SK-N-SH (cell line): Measurements from ENCODE around the gene TFPI. TPM values are rescaled to one million over a fixed set of nuclear protein-coding genes. Genes with fewer than 3 reads are reported as not detected.
A peak's percentile ranks its signal among the peaks of the same experiment; 100 is the strongest.

Source experiments
- CTCF ChIA-PET: fragments of 300-600, 350-600 bp; formaldehyde crosslinking; extraction: SDS; loops from one replicate; lab custom pipeline; 2021; lab: Yijun Ruan, JAX
- POLR2A ChIA-PET: fragments of 350-600 bp; sonication (Branson Sonifier 250); formaldehyde crosslinking; extraction: SDS; loops from one replicate; lab custom pipeline; 2020; ENCODE audit warnings: antibody characterized with exemption, inconsistent platforms; lab: Yijun Ruan, JAX
- DNase-seq: peaks from one replicate; pipeline ENCODE4 v3.0.0; 2012
- H2AFZ ChIP-seq: fragments of 200-600 bp; sonication (generic); 2 replicates; pipeline ENCODE4 v1.8.1; 2016; ENCODE audit warnings: antibody characterized with exemption, mild to moderate bottlenecking, low read depth
- H3F3A ChIP-seq: fragments of 200-600 bp; sonication (generic); replicated peaks from 2 replicates; pipeline ENCODE3; 2016; ENCODE audit warnings: antibody characterized with exemption, mild to moderate bottlenecking; ENCODE audit not compliant: insufficient read depth
- H3K27ac ChIP-seq, 2 experiments: fragments of 200-500 bp in 1 of 2; fragments of 200-600 bp in 1 of 2; sonication (Bioruptor generic) in 1 of 2; sonication (generic), shearing (Covaris generic) in 1 of 2; 2 replicates each; pipeline versions ENCODE4 v1.5.1 to v1.6.1; 2014 to 2016; ENCODE audit warnings: low read depth in 2 of 2, inconsistent platforms in 1 of 2, low read length in 1 of 2, mild to moderate bottlenecking in 1 of 2, mixed read lengths in 1 of 2
- H3K27me3 ChIP-seq: fragments of 200-600 bp; sonication (generic), shearing (Covaris generic); 2 replicates; pipeline ENCODE4 v1.6.1; 2016; ENCODE audit warnings: mixed run types; ENCODE audit not compliant: insufficient read depth
- H3K36me3 ChIP-seq, 2 experiments: fragments of 200-500 bp in 1 of 2; fragments of 200-600 bp in 1 of 2; sonication (Bioruptor generic) in 1 of 2; sonication (generic) in 1 of 2; replicated peaks in 1 of 2; 2 replicates each; pipeline versions ENCODE3 to v1.5.1; 2014 to 2016; ENCODE audit warnings: low read length in 1 of 2, mild to moderate bottlenecking in 1 of 2; ENCODE audit not compliant: insufficient read depth in 2 of 2, control insufficient read depth in 1 of 2
- H3K4me1 ChIP-seq, 2 experiments: fragments of 200-500 bp in 1 of 2; fragments of 200-600 bp in 1 of 2; sonication (Bioruptor generic) in 1 of 2; sonication (generic), shearing (Covaris generic) in 1 of 2; 2 replicates each; pipeline versions ENCODE4 v1.5.1 to v1.6.1; 2014 to 2016; ENCODE audit warnings: low read depth in 1 of 2, low read length in 1 of 2, mixed run types in 1 of 2; ENCODE audit not compliant: insufficient read depth in 2 of 2, control insufficient read depth in 1 of 2
- H3K4me2 ChIP-seq: fragments of 200-600 bp; sonication (generic), shearing (Covaris generic); 2 replicates; pipeline ENCODE4 v1.6.1; 2017; ENCODE audit warnings: mixed run types
- H3K4me3 ChIP-seq, 2 experiments: fragments of 200-500 bp in 1 of 2; fragments of 200-600 bp in 1 of 2; sonication (Bioruptor generic) in 1 of 2; sonication (generic), shearing (Covaris generic) in 1 of 2; 2 replicates each; pipeline versions ENCODE4 v1.5.1 to v1.8.1; 2014 to 2016; ENCODE audit warnings: low read depth in 2 of 2, inconsistent platforms in 1 of 2, low read length in 1 of 2, mild to moderate bottlenecking in 1 of 2, mixed read lengths in 1 of 2, moderate library complexity in 1 of 2
- H3K79me2 ChIP-seq: fragments of 200-600 bp; sonication (generic); 2 replicates; pipeline ENCODE4 v1.8.1; 2017; ENCODE audit warnings: mild to moderate bottlenecking; ENCODE audit not compliant: insufficient read depth
- H3K9ac ChIP-seq: fragments of 200-600 bp; sonication (generic); 2 replicates; pipeline ENCODE4 v1.6.1; 2017; ENCODE audit warnings: mixed run types
- H3K9me2 ChIP-seq: fragments of 200-600 bp; sonication (generic); 2 replicates; pipeline ENCODE4 v1.6.1; 2017; ENCODE audit warnings: mixed run types
- H3K9me3 ChIP-seq: fragments of 200-600 bp; sonication (generic); 2 replicates; pipeline ENCODE4 v1.6.1; 2017; ENCODE audit warnings: mixed run types, mild to moderate bottlenecking, moderate library complexity
- H4K20me1 ChIP-seq: fragments of 200-600 bp; sonication (generic); 2 replicates; pipeline ENCODE4 v1.6.1; 2017; ENCODE audit warnings: mild to moderate bottlenecking, mixed run types; ENCODE audit not compliant: insufficient read depth
- CHD2 ChIP-seq: fragments of 150-350 bp; IDR thresholded peaks from 2 replicates; pipeline ENCODE4 v1.6.1; 2018; ENCODE audit warnings: low read length; ENCODE audit not compliant: partially characterized antibody
- ELF1 ChIP-seq: IDR thresholded peaks from 2 replicates; pipeline ENCODE4 v1.4.0; 2012
- FOSL2 ChIP-seq: IDR thresholded peaks from 2 replicates; pipeline ENCODE4 v1.4.0; 2012; ENCODE audit warnings: low read depth, mild to moderate bottlenecking, moderate library complexity, borderline replicate concordance
- FOXJ3 ChIP-seq: sonication (generic); formaldehyde crosslinking; IDR thresholded peaks from 2 replicates; pipeline ENCODE4 v1.5.1; 2020; ENCODE audit warnings: mild to moderate bottlenecking, missing genetic modification reagents
- FOXM1 ChIP-seq: IDR thresholded peaks from 2 replicates; pipeline ENCODE4 v1.4.0; 2012; ENCODE audit warnings: low read depth, mild to moderate bottlenecking
- JUND ChIP-seq: IDR thresholded peaks from 2 replicates; pipeline ENCODE4 v1.4.0; 2012
- MXI1 ChIP-seq: IDR thresholded peaks from 2 replicates; pipeline ENCODE4 v1.6.1; 2012; ENCODE audit warnings: mild to moderate bottlenecking, low read depth, low read length, improper control_type of control experiment
- POLR2AphosphoS5 ChIP-seq: IDR thresholded peaks from 2 replicates; pipeline ENCODE4 v1.6.1; 2012; ENCODE audit warnings: low read depth, low read length
- RAD21 ChIP-seq: IDR thresholded peaks from 2 replicates; pipeline ENCODE4 v1.6.1; 2012; ENCODE audit warnings: mild to moderate bottlenecking, low read length
- RFX5 ChIP-seq: IDR thresholded peaks from 2 replicates; pipeline ENCODE4 v1.6.1; 2012; ENCODE audit warnings: mild to moderate bottlenecking, improper control_type of control experiment, low read length
- SMC3 ChIP-seq: IDR thresholded peaks from 2 replicates; pipeline ENCODE4 v1.6.1; 2012; ENCODE audit warnings: low read depth, low read length, improper control_type of control experiment
- TCF12 ChIP-seq: IDR thresholded peaks from 2 replicates; pipeline ENCODE4 v1.4.0; 2012
- YY1 ChIP-seq: IDR thresholded peaks from 2 replicates; pipeline ENCODE4 v1.4.0; 2012; ENCODE audit warnings: low read depth, mild to moderate bottlenecking
- WGBS: methylation state at CpG from one replicate; pipeline ENCODE4 v1.1.6; 2017; ENCODE audit warnings: low lambda C conversion rate; 5-methylcytosine and 5-hydroxymethylcytosine counted together
- polyA plus RNA-seq, 3 experiments: library from polyadenylated mRNA; depleted of rRNA; stranded (reverse); fragments of >200 nt; gene quantifications; 2 replicates each; pipeline ENCODE4 v1.2.3, GENCODE V29; 2012
- TF ChIP-seq, protein P1 (sequence below): fragments of 200-600 bp; sonication (generic); IDR thresholded peaks from 2 replicates; pipeline ENCODE4 v1.6.1; 2017; ENCODE audit warnings: antibody characterized with exemption, mild to moderate bottlenecking, moderate library complexity
- TF ChIP-seq, protein P2 (sequence below): fragments of 150-350 bp; IDR thresholded peaks from 2 replicates; pipeline ENCODE4 v1.6.1; 2016; ENCODE audit warnings: mild to moderate bottlenecking, low read depth, low read length
- TF ChIP-seq, protein P3 (sequence below): IDR thresholded peaks from 2 replicates; pipeline ENCODE4 v1.4.0; 2012; ENCODE audit warnings: low read depth, borderline replicate concordance
- TF ChIP-seq, protein P4 (sequence below): IDR thresholded peaks from 2 replicates; pipeline ENCODE4 v1.6.1; 2012; ENCODE audit warnings: mild to moderate bottlenecking, low read depth, low read length, moderate library complexity

The TFPI gene
- polyA plus RNA-seq, 1 of the 3 experiments (the other 2 are of a cell fraction), result 2.1 TPM

- DNase-seq, result no peak
- Histone ChIP-seq H3K4me3 (no peak overlapping the region), H3K4me2 (peak overlapping the region; percentile 38; the same call in 1 of the 2 replicates), H3K9me2 (no peaks in the 10 kb centered on the region; the same call in 1 of the 2 replicates), H3K9me3 (no peaks in the 10 kb centered on the region), H2AFZ (0 out of 2 replicates have a peak overlapping the region, but pooled peaks have one; percentile 43), H3K27ac (peak overlapping the region in 1 of 2 experiments; percentile 54; a peak in 2 of 4 replicates), H3K27me3 (no peaks in the 10 kb centered on the region), H3K36me3 (no peaks in the 10 kb centered on the region), H4K20me1 (no peaks in the 10 kb centered on the region), H3K79me2 (no peaks in the 10 kb centered on the region), H3K9ac (0 out of 2 replicates have a peak overlapping the region, but pooled peaks have one; percentile 26), H3F3A (peaks cover 13% of the 10 kb centered on the region), H3K4me1 (peaks cover 11 to 21% of the 10 kb centered on the region in 2 experiments)
- TF ChIP-seq TCF12 (no peak), SMC3 (peak; percentile 39), POLR2AphosphoS5 (no peak), RAD21 (peak; percentile 51), CHD2 (no peak), FOXM1 (no peak)
- TF ChIP-seq, protein P1, sequence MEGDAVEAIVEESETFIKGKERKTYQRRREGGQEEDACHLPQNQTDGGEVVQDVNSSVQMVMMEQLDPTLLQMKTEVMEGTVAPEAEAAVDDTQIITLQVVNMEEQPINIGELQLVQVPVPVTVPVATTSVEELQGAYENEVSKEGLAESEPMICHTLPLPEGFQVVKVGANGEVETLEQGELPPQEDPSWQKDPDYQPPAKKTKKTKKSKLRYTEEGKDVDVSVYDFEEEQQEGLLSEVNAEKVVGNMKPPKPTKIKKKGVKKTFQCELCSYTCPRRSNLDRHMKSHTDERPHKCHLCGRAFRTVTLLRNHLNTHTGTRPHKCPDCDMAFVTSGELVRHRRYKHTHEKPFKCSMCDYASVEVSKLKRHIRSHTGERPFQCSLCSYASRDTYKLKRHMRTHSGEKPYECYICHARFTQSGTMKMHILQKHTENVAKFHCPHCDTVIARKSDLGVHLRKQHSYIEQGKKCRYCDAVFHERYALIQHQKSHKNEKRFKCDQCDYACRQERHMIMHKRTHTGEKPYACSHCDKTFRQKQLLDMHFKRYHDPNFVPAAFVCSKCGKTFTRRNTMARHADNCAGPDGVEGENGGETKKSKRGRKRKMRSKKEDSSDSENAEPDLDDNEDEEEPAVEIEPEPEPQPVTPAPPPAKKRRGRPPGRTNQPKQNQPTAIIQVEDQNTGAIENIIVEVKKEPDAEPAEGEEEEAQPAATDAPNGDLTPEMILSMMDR, result peak; percentile 63
- 62% methylated on average over 7 of the region's 7 CpGs for WGBS
- ChIA-PET CTCF (interaction anchor here (0.6 to 8.6 kb wide), 70 partner anchors 9 to 1963 kb away, joined by 3 to 335 read pairs (median 5); partner anchors contain the start of gene GULP1), POLR2A (interaction anchor here (0.6 kb wide), 1 partner anchor 597 kb away, joined by 6 read pairs; no protein-coding TSS in a partner anchor)
Observed at GRCh38 chr2:187500585-187501359, 53.5 kb downstream of the TFPI start.

GRCh38 chr2:187499941-187500532 lies 54.2 kb downstream of the TFPI start:
- POLR2A ChIA-PET, result no interaction called here
- peaks cover 10% of the 10 kb centered on the region for H3F3A ChIP-seq
- H3K9me2 ChIP-seq, result no peaks in the 10 kb centered on the region; the same call in 1 of the 2 replicates
- H2AFZ ChIP-seq, result 0 out of 2 replicates have a peak overlapping the region, but pooled peaks have one; percentile 43
- WGBS, result 7% methylated on average over 2 of the region's 2 CpGs
- DNase-seq, result peak; percentile 22
- CTCF ChIA-PET, result interaction anchor here (0.6 to 8.6 kb wide), 76 partner anchors 9 to 1964 kb away, joined by 3 to 335 read pairs (median 5); partner anchors contain the start of gene GULP1
- peaks cover 11 to 21% of the 10 kb centered on the region in 2 experiments for H3K4me1 ChIP-seq
- H3K27ac ChIP-seq, result peak overlapping the region in 1 of 2 experiments; percentile 54; a peak in 2 of 4 replicates
- no peaks in the 10 kb centered on the region for H3K27me3 ChIP-seq
- H3K9ac ChIP-seq, result no peak overlapping the region
- no peaks in the 10 kb centered on the region for H3K9me3 ChIP-seq
- no peak overlapping the region; a peak in 1 of 4 replicates for H3K4me3 ChIP-seq
- no peak overlapping the region for H3K4me2 ChIP-seq
- H3K79me2 ChIP-seq, result no peaks in the 10 kb centered on the region
- H3K36me3 ChIP-seq, result no peaks in the 10 kb centered on the region
- no peaks in the 10 kb centered on the region for H4K20me1 ChIP-seq
- TF ChIP-seq, protein P2, sequence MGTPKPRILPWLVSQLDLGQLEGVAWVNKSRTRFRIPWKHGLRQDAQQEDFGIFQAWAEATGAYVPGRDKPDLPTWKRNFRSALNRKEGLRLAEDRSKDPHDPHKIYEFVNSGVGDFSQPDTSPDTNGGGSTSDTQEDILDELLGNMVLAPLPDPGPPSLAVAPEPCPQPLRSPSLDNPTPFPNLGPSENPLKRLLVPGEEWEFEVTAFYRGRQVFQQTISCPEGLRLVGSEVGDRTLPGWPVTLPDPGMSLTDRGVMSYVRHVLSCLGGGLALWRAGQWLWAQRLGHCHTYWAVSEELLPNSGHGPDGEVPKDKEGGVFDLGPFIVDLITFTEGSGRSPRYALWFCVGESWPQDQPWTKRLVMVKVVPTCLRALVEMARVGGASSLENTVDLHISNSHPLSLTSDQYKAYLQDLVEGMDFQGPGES, result no peak
- TF ChIP-seq RFX5 (peak; percentile 86), FOXJ3 (CRISPR knock-in tag) (no peak), MXI1 (no peak), ELF1 (no peak), YY1 (no peak), FOSL2 (no peak), JUND (no peak), SMC3 (peak; percentile 98)
- TF ChIP-seq, protein P3, sequence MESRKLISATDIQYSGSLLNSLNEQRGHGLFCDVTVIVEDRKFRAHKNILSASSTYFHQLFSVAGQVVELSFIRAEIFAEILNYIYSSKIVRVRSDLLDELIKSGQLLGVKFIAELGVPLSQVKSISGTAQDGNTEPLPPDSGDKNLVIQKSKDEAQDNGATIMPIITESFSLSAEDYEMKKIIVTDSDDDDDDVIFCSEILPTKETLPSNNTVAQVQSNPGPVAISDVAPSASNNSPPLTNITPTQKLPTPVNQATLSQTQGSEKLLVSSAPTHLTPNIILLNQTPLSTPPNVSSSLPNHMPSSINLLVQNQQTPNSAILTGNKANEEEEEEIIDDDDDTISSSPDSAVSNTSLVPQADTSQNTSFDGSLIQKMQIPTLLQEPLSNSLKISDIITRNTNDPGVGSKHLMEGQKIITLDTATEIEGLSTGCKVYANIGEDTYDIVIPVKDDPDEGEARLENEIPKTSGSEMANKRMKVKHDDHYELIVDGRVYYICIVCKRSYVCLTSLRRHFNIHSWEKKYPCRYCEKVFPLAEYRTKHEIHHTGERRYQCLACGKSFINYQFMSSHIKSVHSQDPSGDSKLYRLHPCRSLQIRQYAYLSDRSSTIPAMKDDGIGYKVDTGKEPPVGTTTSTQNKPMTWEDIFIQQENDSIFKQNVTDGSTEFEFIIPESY, result no peak
- TF ChIP-seq, protein P4, sequence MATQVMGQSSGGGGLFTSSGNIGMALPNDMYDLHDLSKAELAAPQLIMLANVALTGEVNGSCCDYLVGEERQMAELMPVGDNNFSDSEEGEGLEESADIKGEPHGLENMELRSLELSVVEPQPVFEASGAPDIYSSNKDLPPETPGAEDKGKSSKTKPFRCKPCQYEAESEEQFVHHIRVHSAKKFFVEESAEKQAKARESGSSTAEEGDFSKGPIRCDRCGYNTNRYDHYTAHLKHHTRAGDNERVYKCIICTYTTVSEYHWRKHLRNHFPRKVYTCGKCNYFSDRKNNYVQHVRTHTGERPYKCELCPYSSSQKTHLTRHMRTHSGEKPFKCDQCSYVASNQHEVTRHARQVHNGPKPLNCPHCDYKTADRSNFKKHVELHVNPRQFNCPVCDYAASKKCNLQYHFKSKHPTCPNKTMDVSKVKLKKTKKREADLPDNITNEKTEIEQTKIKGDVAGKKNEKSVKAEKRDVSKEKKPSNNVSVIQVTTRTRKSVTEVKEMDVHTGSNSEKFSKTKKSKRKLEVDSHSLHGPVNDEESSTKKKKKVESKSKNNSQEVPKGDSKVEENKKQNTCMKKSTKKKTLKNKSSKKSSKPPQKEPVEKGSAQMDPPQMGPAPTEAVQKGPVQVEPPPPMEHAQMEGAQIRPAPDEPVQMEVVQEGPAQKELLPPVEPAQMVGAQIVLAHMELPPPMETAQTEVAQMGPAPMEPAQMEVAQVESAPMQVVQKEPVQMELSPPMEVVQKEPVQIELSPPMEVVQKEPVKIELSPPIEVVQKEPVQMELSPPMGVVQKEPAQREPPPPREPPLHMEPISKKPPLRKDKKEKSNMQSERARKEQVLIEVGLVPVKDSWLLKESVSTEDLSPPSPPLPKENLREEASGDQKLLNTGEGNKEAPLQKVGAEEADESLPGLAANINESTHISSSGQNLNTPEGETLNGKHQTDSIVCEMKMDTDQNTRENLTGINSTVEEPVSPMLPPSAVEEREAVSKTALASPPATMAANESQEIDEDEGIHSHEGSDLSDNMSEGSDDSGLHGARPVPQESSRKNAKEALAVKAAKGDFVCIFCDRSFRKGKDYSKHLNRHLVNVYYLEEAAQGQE, result no peak
